Endothelial cell of umbilical vein (primary cell): ENCODE results near the gene SLC30A1. TPM values are rescaled to one million over a fixed set of nuclear protein-coding genes. Genes with fewer than 3 reads are reported as not detected.

Experiments
- BruUV-seq: library from RNA; stranded (reverse); fragments of 400-500 nt; replicated peaks from 2 replicates; lab custom pipeline; 2021; lab: Mats Ljungman, UMichigan
- CTCF ChIA-PET: fragments of 300-600, 350-600 bp; sonication (Branson Sonifier 250); formaldehyde crosslinking; loops from one replicate; lab custom pipeline; 2021; ENCODE audit warnings: antibody characterized with exemption, inconsistent platforms; lab: Charles Lee
- POLR2A ChIA-PET: fragments of 300-600, 350-600 bp; sonication (Branson Sonifier 250); formaldehyde crosslinking; loops from one replicate; lab custom pipeline; 2021; ENCODE audit warnings: antibody characterized with exemption, inconsistent platforms; lab: Charles Lee
- DNase-seq: peaks from one replicate; pipeline ENCODE4 v3.0.0-alpha.2; 2011; ENCODE audit warnings: low read depth, low spot score
- FAIRE-seq: peaks from 2 replicates; lab custom pipeline; 2011; peaks lifted over from hg19 to GRCh38; lab: Jason Lieb, UNC
- H2AFZ ChIP-seq: 2 replicates; pipeline ENCODE4 v1.6.0; 2012; ENCODE audit warnings: low read depth, low read length, control low read depth, inconsistent platforms
- H3K27ac ChIP-seq: 2 replicates; pipeline ENCODE4 v1.5.1; 2011; ENCODE audit warnings: low read depth, mild to moderate bottlenecking, control low read depth, low read length, moderate library complexity; ENCODE audit not compliant: insufficient read depth
- H3K27me3 ChIP-seq, 2 experiments: 2 replicates each; pipeline versions ENCODE4 v1.6.0 to v1.6.1; 2011; ENCODE audit warnings: low read length in 2 of 2, mixed read lengths in 1 of 2; ENCODE audit not compliant: control insufficient read depth in 2 of 2, insufficient read depth in 2 of 2
- H3K36me3 ChIP-seq, 2 experiments: 2 replicates in 1 of 2; 3 replicates in 1 of 2; pipeline ENCODE4 v1.5.1; 2011; ENCODE audit warnings: low read length in 2 of 2, mild to moderate bottlenecking in 1 of 2, moderate library complexity in 1 of 2; ENCODE audit not compliant: control insufficient read depth in 2 of 2, insufficient read depth in 2 of 2; ENCODE audit errors: extremely low read depth in 1 of 2
- H3K4me1 ChIP-seq: 3 replicates; pipeline ENCODE4 v1.5.1; 2011; ENCODE audit warnings: mild to moderate bottlenecking, low read length; ENCODE audit not compliant: control insufficient read depth, insufficient read depth; ENCODE audit errors: extremely low read depth
- H3K4me2 ChIP-seq: 2 replicates; pipeline ENCODE4 v1.6.1; 2011; ENCODE audit warnings: low read length, control low read depth, mixed read lengths; ENCODE audit not compliant: insufficient read depth
- H3K4me3 ChIP-seq, 3 experiments: fragments of 200-600 bp in 1 of 3; sonication (generic), shearing (Covaris generic) in 1 of 3; replicated peaks in 1 of 3; 2 replicates each; pipeline ENCODE4 v1.5.1; 2011 to 2016; ENCODE audit warnings: control low read depth in 3 of 3, low read length in 3 of 3, mild to moderate bottlenecking in 2 of 3, inconsistent platforms in 1 of 3, low read depth in 1 of 3, moderate library complexity in 1 of 3; ENCODE audit not compliant: insufficient read depth in 1 of 3
- H3K79me2 ChIP-seq: 2 replicates; pipeline ENCODE4 v1.6.0; 2012; ENCODE audit warnings: low read length, inconsistent platforms; ENCODE audit not compliant: control insufficient read depth, insufficient read depth
- H3K9ac ChIP-seq: replicated peaks from 2 replicates; pipeline ENCODE3; 2011; ENCODE audit warnings: low read length, control low read depth; ENCODE audit not compliant: insufficient read depth; ENCODE audit errors: extremely low read depth
- H3K9me1 ChIP-seq: replicated peaks from 3 replicates; pipeline ENCODE4 v1.6.0; 2011; ENCODE audit warnings: mild to moderate bottlenecking, low read length; ENCODE audit not compliant: control insufficient read depth, insufficient read depth; ENCODE audit errors: extremely low read depth
- H3K9me3 ChIP-seq: replicated peaks from 2 replicates; pipeline ENCODE4 v1.5.1; 2012; ENCODE audit warnings: low read length, inconsistent platforms; ENCODE audit not compliant: control insufficient read depth, insufficient read depth
- H4K20me1 ChIP-seq: replicated peaks from 2 replicates; pipeline ENCODE3; 2011; ENCODE audit warnings: mild to moderate bottlenecking, low read length; ENCODE audit not compliant: control insufficient read depth, insufficient read depth; ENCODE audit errors: extremely low read depth
- EZH2 ChIP-seq: IDR thresholded peaks from 2 replicates; pipeline ENCODE4 v1.6.1; 2012; ENCODE audit warnings: borderline replicate concordance, low read depth, mild to moderate bottlenecking, moderate library complexity, low read length, inconsistent platforms; ENCODE audit not compliant: severe bottlenecking
- FOS ChIP-seq: IDR thresholded peaks from 2 replicates; pipeline ENCODE4 v1.6.1; 2011; ENCODE audit warnings: mild to moderate bottlenecking, low read length, moderate library complexity, borderline replicate concordance; ENCODE audit not compliant: insufficient read depth
- GATA2 ChIP-seq: IDR thresholded peaks from 2 replicates; pipeline ENCODE4 v1.7.0; 2011; ENCODE audit warnings: low read depth, mild to moderate bottlenecking, moderate library complexity, mixed read lengths, low read length; ENCODE audit not compliant: insufficient read length, insufficient read depth
- JUN ChIP-seq: IDR thresholded peaks from 2 replicates; pipeline ENCODE4 v1.6.1; 2011; ENCODE audit warnings: borderline replicate concordance, low read depth; ENCODE audit not compliant: insufficient read length, insufficient read depth
- MAX ChIP-seq: IDR thresholded peaks from 2 replicates; pipeline ENCODE4 v1.6.1; 2011; ENCODE audit not compliant: insufficient read depth, insufficient read length
- MYC ChIP-seq: IDR thresholded peaks from one replicate; pipeline ENCODE4 v1.6.1; 2011; ENCODE audit warnings: mild to moderate bottlenecking, low read depth, low read length
- POLR2A ChIP-seq: IDR thresholded peaks from 2 replicates; pipeline ENCODE4 v1.6.1; 2012; ENCODE audit warnings: low read depth, mild to moderate bottlenecking, control low read depth, low read length
- POLR2AphosphoS5 ChIP-seq: IDR thresholded peaks from 2 replicates; pipeline ENCODE4 v1.6.1; 2012; ENCODE audit warnings: low read depth, mild to moderate bottlenecking, control low read depth, low read length, moderate library complexity; ENCODE audit not compliant: insufficient read depth
- dilution Hi-C: fragments of 300-500 bp; cut with MboI; formaldehyde crosslinking; loops from one replicate; pipeline ENCODE4 v1.15.0; 2019; ENCODE audit warnings: low sequenced_read_pairs; ENCODE audit not compliant: extremely low pct_ligation_motif_present
- intact Hi-C: fragments of 100-400 bp; cut with micrococcal nuclease; formaldehyde crosslinking; loops from one replicate; pipeline ENCODE4 v1.10.0; 2022
- polyA plus RNA-seq, 4 experiments: library from polyadenylated mRNA; depleted of rRNA in 3 of 4; stranded (reverse) in 3 of 4; unstranded in 1 of 4; fragments of >200 nt; gene quantifications; 2 replicates each; pipeline versions ENCODE4 v1.2.1 to v1.2.3, GENCODE V29; 2011 to 2012; ENCODE audit warnings: missing spikeins in 1 of 4
- total RNA-seq: library from RNA; stranded (reverse); gene quantifications from 2 replicates; pipeline ENCODE4 v1.2.3, GENCODE V29; 2021
- TF ChIP-seq, protein P1 (sequence below), 2 donors: IDR thresholded peaks; 1 replicate in 1 of 2; 2 replicates in 1 of 2; pipeline ENCODE4 v1.5.1; 2011; ENCODE audit warnings: low read length in 2 of 2, mild to moderate bottlenecking in 2 of 2, moderate library complexity in 2 of 2, control low read depth in 1 of 2, inconsistent platforms in 1 of 2, low read depth in 1 of 2; ENCODE audit not compliant: insufficient read depth in 1 of 2; ENCODE audit errors: extremely low read depth in 1 of 2

The SLC30A1 gene
- total and polyA plus RNA-seq, 2 donors (not counting 3 experiments of a cell fraction or from before 2014, with no cell fraction given) = 5.5 to 21.5 TPM

GRCh38 chr1:211606914-211607753 is 28.2 kb upstream of the SLC30A1 start:
- ChIA-PET POLR2A (no interaction called here), CTCF (interaction anchor here (1.7 kb wide), 1 partner anchor 11 kb away, joined by 7 read pairs; no protein-coding TSS in a partner anchor)
- no TSS peak for BruUV-seq
- H3K9me1 ChIP-seq = no peaks in the 10 kb centered on the region
- no peak for FAIRE-seq
- H3K36me3 ChIP-seq = no peaks in the 10 kb centered on the region
- TF ChIP-seq FOS (no peak), POLR2A (no peak), GATA2 (no peak), MAX (no peak), MYC (no peak), EZH2 (no peak), POLR2AphosphoS5 (no peak), JUN (no peak)
- TF ChIP-seq, protein P1, sequence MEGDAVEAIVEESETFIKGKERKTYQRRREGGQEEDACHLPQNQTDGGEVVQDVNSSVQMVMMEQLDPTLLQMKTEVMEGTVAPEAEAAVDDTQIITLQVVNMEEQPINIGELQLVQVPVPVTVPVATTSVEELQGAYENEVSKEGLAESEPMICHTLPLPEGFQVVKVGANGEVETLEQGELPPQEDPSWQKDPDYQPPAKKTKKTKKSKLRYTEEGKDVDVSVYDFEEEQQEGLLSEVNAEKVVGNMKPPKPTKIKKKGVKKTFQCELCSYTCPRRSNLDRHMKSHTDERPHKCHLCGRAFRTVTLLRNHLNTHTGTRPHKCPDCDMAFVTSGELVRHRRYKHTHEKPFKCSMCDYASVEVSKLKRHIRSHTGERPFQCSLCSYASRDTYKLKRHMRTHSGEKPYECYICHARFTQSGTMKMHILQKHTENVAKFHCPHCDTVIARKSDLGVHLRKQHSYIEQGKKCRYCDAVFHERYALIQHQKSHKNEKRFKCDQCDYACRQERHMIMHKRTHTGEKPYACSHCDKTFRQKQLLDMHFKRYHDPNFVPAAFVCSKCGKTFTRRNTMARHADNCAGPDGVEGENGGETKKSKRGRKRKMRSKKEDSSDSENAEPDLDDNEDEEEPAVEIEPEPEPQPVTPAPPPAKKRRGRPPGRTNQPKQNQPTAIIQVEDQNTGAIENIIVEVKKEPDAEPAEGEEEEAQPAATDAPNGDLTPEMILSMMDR (IDR thresholded peaks at IDR 0.05; ENCODE audit: extremely low read depth in 1 of 2, insufficient read depth in 1 of 2, low read depth in 1 of 2, low read length in 2 of 2) = no peak
- dilution Hi-C loops (no loop called here), intact Hi-C loops (no loop called here)
- H3K4me3 ChIP-seq = no peak overlapping the region
- no peak overlapping the region for H3K9ac ChIP-seq
- no peaks in the 10 kb centered on the region for H4K20me1 ChIP-seq
- H3K4me1 ChIP-seq = peaks cover 5% of the 10 kb centered on the region
- no peaks in the 10 kb centered on the region for H3K9me3 ChIP-seq
- H3K27ac ChIP-seq = no peak overlapping the region
- no peaks in the 10 kb centered on the region for H3K27me3 ChIP-seq
- H3K79me2 ChIP-seq = no peaks in the 10 kb centered on the region
- no peak overlapping the region for H2AFZ ChIP-seq
- DNase-seq = no peak
- H3K4me2 ChIP-seq = no peak overlapping the region
